ENCODE measurements around the gene KIF26B.

The KIF26B gene

GRCh38 chr1:245440922-245441321 lies 286.1 kb downstream of the KIF26B start:
- peak in 1 of 2 experiments; percentile 28 for DNase-seq

DNA sequence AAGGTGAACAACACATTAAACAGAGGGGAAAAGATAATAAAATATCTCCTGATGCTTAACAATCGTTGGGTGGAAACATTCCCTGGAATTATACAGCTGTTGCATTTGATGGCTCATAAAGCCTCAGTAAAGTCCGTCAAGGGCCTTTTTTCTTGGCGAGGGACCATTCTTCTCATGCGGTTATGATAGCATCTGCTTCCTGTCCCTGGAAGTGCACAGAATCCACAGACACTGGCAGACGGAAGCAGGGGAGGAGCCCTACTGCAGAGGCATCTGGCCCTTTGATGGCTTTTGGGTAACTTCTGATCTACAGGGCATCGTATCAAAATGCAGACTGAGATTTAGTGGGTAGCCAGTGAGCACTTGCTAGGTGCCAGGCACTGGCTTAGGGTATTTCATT lies 286.9 kb downstream of the KIF26B start:
- DNase-seq, result peak; percentile 38 to 73

DNA sequence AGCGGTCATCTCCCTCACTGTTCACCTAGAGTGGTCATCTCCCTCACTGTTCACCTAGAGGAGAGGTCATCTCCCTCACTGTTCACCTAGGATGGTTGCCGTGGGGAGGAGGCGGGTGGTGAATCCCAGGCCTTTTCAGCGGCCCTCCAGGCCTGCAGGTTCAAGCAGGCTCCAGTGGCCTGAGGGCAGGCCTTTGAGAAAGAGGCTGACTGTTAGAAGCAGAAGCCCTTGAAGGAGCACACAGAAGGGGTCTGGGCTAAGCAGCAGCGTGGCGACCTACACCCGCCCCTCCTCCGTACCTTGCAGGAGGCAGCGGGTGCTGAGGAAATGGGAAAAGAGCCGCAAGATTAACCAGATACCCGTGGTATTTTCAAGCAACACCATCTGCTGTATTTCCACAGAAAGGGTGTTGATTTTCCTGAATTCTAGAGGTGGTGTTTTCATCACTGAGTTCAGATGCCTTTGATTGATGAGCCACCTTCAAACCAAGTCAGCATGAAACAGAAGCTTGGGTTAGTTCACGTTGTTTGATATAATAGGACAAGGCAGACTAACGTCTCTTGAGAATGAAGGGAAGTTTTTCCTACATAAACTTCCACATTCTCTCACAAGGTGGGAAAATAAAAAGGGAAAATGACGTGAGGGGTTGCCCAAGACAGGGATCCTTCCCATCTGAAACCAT lies 289.5 kb downstream of the KIF26B start:
- DNase-seq, result peak in 1 of 2 experiments; percentile 43

GRCh38 chr1:245444945-245445344 lies 290.2 kb downstream of the KIF26B start:
- DNase-seq, result no peak

DNA sequence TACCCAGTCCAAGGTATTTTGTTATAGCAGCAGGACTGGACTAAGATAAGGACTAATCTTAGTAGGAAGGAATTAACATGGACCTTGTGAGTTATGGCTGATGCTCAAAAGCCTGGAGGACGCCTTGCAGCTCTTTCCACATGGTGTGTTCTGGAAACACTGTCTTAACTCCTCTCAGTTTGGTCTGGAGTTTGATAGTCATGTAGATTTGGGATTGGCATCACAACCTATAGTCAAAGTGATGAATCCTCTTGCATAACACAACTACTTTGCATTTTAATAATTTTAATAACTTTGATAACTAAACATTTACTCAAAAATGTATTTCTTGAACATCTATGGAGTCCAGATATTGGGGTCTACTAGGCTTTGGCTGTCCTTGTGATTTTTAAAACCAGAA lies 293.7 kb downstream of the KIF26B start:
- DNase-seq, result no peak

DNA sequence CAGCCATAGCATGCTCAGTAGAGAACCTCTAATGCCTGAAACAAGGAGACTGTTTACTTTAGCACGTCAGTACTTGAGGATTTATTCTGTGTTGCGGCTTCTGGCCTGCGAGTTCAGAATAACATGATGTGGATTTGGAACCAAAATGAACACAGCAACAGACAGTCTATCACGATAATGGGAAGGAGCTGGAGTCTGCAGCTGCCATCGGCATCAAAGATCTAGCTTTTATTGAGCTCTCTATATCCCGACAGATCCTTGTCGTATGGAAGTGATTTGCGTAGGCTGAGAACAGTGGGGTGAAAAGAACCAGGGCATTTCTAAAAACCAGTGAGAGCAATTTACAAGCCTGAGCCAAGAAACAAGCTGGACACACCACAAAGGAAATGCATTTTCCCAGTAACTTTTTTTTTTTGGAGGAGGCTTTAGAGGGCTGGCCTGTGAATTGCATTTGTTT lies 294.2 kb downstream of the KIF26B start:
- no peak for DNase-seq

- no peak for DNase-seq
These were observed 298.8 kb downstream of the KIF26B start for GRCh38 chr1:245453541-245453940.

- DNase-seq, result no peak
These were observed 299.3 kb downstream of the KIF26B start for GRCh38 chr1:245454051-245454450.

DNA sequence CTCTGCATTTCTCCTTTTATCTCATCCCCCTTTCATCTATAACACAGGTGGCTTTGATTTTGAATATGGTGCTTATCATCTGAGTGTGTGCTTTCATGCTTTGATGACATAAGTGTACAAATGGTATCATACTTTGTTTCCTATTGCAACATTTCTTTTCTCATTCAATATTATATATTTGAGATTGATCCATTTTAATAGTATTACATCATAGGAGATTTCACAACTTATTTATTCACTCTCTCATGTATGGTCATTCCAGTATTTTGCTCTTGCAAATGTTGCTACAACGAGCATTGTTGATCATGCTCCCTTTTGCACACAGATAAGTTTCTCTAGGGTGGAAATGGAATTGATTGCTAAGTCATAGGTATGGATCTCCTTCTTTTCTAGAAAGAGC lies 302.8 kb downstream of the KIF26B start:
- DNase-seq, result no peak

DNA sequence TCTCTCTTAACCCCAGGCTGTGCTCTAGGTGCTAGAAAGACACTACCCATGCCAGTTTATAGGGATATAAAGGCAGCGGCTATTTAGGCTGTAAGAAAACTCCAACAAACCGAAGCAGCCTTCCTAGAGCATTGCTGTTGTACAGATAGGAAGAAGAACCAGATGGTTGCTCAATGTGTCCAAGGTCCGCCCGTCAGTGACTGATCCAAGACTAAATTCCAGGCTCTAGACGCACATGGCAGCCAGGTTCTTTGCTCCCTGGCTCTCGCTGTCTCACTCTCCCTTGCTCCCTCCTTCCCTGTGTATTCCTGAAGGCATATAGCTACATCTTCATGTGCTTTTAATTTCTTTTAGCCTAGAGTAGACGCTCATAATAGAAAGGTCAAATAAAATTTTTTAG lies 303.4 kb downstream of the KIF26B start:
- peak in 1 of 2 experiments; percentile 32 for DNase-seq

- DNase-seq, result no peak
These were observed 304.0 kb downstream of the KIF26B start for GRCh38 chr1:245458761-245459174.

DNA sequence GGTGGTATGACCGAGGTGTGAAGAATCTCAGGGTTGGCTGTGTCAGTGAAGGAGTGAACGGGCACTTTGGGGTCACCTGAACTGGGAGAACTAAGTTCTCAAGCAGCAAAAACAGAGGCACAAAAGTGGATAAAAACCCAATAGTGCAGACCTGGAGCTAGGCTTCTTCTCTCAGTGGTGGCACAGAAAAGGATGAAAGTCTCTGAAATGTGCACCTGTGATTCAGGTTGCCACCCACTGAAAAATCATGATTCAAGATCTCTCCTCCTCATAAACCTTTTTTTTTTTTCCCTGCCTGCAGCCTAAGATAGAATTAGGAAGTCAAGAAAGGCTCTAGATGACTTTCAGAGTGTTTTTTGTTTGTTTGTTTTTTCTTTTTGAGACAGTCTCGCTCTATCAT lies 304.8 kb downstream of the KIF26B start:
- no peak for DNase-seq

GRCh38 chr1:245461681-245462080 lies 306.9 kb downstream of the KIF26B start:
- DNase-seq, result no peak

DNA sequence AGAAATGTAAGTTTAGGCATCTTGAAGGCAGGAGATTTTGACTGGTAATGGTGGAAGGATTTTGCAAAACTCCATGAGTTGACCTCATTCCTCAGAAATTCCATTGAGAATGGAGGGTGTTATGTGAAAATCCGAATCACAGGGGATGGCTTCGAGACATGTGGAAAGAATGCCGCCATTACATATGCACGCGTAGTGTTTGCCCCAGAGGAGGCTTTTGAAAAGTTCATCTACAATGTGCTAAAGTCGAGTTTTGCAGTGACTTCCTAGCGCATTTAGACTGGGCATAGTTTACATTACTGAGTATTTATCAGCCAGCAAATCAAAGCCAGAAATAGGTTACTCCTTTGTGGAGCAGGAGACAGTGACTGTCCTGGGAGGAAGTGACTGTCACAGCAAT lies 307.4 kb downstream of the KIF26B start:
- no peak for DNase-seq

GRCh38 chr1:245463392-245464165 lies 308.8 kb downstream of the KIF26B start:
- DNase-seq, result peak in 1 of 2 experiments; percentile 2

- no peak for DNase-seq
These were observed 309.5 kb downstream of the KIF26B start for GRCh38 chr1:245464290-245464689.

GRCh38 chr1:245465666-245466065 lies 310.9 kb downstream of the KIF26B start:
- DNase-seq, result peak; percentile 74 to 79

DNA sequence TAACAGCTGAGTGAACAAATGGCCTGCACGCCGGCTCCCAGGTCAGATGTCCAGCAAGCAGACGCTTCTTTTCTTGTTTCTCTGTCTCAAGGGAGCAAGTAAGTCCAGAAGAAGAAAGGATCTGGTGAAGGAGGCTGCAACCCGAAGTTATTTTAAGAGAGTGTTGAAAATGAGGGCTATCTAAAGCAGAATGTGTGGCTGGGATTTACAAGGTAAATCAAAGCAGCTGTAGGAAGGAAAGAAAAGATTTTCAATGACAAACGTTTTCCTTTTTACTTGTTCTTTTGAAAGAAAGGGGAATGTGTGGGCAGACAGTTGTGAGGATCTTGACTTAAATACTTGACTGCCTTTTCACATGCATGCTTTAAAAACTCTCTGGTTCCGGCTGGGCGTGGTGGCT lies 311.5 kb downstream of the KIF26B start:
- no peak for DNase-seq

DNA sequence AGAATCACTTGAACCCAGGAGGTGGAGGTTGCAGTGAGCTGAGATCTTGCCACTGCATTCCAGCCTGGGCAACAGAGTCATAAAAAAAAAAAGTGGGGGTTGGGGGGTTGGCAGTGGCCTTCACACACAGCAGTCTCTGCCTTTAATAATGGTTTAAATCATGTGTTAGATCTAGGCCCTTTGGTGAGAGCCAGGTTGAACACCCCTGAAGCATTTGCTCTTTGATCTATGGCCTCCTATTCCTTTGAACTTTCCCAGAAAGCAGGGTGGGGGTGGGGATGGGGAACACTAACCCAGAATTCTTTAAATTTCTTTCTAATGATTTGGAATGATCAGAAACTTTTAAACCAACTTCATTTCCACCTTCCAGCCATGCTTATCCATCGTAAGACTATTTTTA lies 313.0 kb downstream of the KIF26B start:
- no peak for DNase-seq

DNA sequence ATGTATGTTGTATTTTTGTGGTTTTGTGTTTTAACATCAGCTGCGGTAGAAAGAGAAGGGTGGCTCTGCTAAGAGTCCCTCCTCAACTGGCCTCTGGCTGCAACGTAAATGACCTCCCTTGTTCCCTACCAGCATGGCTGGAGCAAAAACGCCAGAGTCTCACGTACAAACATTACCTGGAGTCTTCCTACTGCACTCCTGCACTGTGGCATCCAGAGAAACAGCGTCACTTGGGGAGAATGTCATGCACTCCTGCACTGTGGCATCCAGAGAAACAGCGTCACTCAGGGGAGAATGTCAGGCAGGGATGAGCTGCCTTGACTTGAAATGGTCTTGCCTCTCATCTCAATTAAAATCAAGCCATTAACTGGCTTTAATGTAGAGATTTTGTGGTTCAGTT lies 314.2 kb downstream of the KIF26B start:
- DNase-seq, result no peak

DNA sequence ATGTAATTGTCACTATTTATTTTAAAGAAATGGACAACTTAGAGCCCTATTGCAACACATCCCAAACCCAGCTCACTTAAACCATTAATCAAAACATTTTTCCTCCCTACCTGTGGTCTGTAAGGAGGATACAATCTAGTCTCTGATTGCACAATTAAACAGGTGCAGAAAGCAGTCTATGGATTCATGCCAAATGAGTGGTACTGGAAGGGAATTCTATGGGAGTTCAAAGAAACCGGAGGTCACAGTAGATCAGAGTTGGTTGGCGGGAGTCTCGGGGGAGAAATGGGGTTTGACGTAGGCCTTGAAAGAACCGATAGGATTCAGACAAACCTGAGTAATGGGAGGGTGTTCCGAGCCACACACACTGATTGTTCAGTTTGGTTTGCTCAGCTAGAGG lies 314.9 kb downstream of the KIF26B start:
- no peak for DNase-seq

DNA sequence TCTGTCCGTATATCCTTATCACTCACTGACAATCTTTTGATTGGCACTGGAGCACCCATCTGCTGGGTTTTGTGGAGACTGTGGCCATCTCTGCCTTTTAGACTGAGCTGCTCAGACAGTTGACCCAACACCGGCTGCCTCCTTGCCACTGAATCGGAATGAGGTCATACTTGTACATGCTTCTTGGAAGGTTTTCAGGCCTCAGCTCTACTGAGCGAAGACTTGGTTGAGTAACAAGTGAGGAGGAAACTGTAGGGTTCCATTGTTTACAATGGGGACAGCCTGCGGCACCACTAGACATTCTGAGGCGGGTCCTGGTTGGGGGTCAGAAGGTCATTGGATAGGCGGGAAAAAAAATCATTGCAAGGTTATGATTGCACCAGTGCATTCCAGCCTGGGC lies 320.3 kb downstream of the KIF26B start:
- no peak for DNase-seq

- no peak for DNase-seq
These were observed 321.3 kb downstream of the KIF26B start for GRCh38 chr1:245475961-245476516.

- no peak for DNase-seq
These were observed 323.2 kb downstream of the KIF26B start for GRCh38 chr1:245477941-245478340.

Data from NCI-H524 (cell line).